Uterus (tissue), 2 donors: ENCODE data around the gene KRTAP10-5.

Experiments
- POLR2A ChIP-seq, 2 donors: fragments of 450-650 bp; IDR thresholded peaks; one replicate each; pipeline ENCODE4 v1.6.1; 2016; ENCODE audit warnings: antibody characterized with exemption in 2 of 2, mild to moderate bottlenecking in 1 of 2, moderate library complexity in 1 of 2
- TF ChIP-seq, protein P1 (sequence below), 4 experiments: fragments of 200-600 bp in 2 of 4; fragments of 450-650 bp in 2 of 4; sonication (generic) in 2 of 4; IDR thresholded peaks; one replicate each; pipeline ENCODE4 v1.5.1; 2016 to 2019; ENCODE audit warnings: antibody characterized with exemption in 4 of 4, mild to moderate bottlenecking in 2 of 4, moderate library complexity in 1 of 4

DNA sequence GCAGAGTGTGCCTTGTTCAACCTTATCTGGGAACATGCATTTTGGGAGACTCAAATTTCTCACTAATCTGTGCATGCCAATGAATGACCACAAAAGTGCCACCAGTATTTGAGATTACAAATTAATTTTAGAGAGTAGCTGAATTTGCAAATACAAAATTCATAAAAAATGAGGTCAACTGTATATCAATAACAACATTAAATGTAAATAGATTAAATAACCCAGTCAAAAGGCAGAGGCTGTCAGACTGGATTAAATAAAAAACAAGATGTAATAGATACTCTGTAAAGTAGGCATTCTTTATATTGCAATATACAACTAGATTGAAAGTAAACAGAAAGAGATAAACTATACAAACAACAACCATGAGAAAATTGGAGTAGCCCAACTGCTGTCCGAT, 16.3 kb downstream of the KRTAP10-5 start:
- TF ChIP-seq POLR2A (IDR thresholded peaks at IDR 0.05), result no peak
- TF ChIP-seq, protein P1, sequence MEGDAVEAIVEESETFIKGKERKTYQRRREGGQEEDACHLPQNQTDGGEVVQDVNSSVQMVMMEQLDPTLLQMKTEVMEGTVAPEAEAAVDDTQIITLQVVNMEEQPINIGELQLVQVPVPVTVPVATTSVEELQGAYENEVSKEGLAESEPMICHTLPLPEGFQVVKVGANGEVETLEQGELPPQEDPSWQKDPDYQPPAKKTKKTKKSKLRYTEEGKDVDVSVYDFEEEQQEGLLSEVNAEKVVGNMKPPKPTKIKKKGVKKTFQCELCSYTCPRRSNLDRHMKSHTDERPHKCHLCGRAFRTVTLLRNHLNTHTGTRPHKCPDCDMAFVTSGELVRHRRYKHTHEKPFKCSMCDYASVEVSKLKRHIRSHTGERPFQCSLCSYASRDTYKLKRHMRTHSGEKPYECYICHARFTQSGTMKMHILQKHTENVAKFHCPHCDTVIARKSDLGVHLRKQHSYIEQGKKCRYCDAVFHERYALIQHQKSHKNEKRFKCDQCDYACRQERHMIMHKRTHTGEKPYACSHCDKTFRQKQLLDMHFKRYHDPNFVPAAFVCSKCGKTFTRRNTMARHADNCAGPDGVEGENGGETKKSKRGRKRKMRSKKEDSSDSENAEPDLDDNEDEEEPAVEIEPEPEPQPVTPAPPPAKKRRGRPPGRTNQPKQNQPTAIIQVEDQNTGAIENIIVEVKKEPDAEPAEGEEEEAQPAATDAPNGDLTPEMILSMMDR (IDR thresholded peaks at IDR 0.05), result no peak
